ENCODE results near the gene HHATL. TPM values are rescaled to one million over a fixed set of nuclear protein-coding genes. Genes with fewer than 3 reads are reported as not detected.
"Not testable (repeated sequence)": the region's sequence is repeated elsewhere in the genome, so short reads cannot be mapped to it uniquely, and the experiment has no call there.

HHATL gene
- total RNA-seq, 1 donor from 2014 or later, result not detected

DNA sequence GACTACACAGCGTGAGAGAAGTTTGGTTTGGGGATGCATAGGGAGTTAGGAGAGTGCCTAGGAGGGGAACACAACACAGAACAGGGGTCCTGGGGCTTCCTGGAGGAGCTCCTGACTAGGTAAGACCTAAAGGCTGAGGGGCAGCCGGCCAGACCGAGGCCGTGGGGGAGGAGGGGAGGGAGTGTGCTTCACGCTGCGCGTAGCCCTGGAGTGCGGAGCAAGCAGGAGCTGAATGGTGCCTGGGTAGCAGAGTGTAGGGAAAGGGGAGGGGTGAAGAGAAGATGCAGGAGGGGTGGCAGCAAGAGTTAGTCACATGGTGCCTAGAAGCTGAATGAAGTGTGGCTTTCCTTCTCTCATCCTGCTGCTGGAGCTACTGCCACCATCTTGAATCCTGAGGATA is 32.4 kb upstream of the HHATL start:
- intact Hi-C loops (cut with micrococcal nuclease), result no loop called here

DNA sequence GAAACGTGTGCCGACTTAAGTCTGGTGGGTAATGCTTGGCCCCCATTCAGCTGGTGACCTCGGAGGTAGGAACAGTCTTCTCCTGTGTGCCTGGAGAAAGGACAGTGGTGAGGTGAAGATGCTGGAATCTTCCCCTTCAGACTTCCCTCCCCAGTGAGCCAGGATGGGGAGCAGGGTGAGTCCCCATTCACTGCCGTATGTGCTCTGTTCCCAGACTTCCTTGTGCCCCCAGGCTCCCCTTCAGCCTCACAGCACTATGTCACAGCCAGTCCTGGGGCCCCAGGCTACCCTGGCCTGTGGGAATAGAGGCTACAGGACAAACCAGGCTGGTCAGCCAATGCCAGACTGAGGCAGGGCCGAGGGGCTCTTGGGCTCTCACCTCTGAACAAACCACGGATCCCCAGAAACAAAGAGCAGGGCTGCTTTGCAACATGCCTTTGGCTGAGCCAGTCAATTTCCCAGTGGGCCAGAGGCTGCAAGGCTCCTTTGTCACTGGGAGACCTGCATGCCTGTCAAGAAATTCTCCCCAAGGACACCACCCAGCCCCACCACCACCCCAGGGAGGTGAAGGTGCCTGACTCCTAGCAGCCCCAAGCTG is 31.8 kb upstream of the HHATL start:
- intact Hi-C loops (cut with micrococcal nuclease), result no loop called here

DNA sequence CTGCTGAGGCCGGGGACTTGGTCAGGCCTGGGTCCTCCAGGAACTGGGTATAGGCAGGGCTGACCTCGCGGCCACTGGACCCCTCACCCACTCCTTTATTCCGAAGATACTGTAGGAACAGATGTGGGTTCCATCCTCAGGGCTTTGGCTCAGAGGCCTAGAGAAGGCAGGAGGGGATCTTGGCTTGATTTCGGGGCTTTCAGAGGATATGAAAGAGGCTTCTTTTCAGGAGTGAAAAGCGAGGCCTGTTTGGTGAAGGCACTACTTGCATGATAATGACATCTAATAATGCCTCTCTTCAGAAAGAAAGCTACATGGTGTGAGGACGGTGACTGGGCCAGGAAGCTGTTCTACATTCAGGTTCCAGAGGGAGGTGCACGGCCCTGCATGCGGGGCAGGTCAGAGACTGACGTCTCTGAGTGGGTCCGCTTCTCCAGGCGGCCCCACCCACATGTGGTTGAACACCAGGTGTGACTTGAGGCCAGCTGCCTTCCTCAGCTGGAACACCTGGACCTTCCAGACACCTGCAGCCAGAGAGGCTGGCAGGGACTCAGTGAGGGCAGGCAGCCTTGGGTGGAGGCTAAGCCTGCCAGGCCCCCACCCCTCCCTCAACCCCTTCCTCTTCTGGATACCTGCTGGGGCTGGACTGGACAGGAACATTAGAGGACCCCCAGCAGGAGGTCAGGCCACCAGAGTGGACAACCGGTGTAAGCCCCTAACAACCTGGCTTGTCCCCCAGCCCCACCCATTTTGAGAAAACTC is 31.1 kb upstream of the HHATL start:
- intact Hi-C loops (cut with micrococcal nuclease), result no loop called here

DNA sequence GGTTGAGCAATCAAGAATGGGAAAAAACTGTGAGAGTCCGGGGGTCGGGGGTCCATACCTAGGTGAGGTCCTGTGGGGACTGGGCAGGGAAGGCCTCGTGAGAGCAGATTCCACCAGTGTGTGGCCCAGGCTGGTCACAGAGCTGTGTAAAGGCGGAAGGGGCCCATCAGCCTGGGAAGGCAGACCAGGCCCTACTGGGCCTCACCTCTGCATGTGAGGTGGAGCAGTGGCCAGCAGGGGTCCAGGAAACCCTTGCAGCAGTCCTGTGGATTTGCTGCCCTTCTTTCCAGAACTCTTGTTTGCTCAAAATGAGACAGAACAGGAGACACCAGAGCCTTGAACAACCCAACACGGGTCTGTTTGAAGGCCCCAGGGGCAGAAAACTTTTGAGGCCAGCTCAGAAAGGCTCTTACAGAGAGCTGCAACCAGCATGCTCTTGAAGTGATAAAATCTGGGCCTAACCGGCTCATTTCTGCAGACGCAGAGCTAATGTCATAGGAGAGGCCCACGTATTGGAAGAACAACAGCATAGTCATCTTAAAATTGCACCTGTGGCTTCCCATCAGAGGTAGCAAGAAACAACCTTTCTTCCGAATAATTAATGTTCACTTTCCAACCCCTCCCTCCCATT is 30.3 kb upstream of the HHATL start:
- intact Hi-C loops (cut with micrococcal nuclease), result no loop called here

DNA sequence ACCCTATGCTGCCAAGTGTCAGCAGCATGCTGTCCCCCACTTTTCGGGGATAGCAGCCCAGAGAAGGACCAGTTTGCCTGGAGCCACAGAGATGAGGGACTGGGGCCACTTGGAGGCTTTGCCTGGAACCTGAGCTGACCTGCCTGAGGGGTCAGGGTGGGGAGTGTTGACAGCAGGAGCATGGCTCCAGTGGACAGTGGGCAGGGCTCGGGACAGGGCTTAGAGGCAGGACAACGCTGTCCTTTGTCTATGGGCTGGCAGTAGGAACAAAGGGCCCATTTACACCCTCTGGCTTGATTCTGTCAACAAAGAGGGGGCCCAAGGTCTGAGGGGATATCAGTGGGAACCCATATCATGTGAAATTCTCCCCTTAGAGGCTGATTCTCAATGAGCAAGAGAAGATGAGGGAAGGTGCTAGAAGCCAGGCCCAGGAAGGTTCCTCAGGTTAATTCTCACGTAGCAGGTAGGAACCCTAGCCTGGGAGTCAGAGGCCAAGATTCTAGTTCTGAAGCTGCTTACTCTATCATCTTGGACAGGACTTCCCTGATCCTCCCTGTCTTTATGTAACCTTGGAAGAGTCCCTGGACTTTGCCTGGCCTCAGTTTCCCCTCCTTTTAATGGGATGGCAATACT is 29.7 kb upstream of the HHATL start:
- intact Hi-C loops (cut with micrococcal nuclease), result no loop called here

DNA sequence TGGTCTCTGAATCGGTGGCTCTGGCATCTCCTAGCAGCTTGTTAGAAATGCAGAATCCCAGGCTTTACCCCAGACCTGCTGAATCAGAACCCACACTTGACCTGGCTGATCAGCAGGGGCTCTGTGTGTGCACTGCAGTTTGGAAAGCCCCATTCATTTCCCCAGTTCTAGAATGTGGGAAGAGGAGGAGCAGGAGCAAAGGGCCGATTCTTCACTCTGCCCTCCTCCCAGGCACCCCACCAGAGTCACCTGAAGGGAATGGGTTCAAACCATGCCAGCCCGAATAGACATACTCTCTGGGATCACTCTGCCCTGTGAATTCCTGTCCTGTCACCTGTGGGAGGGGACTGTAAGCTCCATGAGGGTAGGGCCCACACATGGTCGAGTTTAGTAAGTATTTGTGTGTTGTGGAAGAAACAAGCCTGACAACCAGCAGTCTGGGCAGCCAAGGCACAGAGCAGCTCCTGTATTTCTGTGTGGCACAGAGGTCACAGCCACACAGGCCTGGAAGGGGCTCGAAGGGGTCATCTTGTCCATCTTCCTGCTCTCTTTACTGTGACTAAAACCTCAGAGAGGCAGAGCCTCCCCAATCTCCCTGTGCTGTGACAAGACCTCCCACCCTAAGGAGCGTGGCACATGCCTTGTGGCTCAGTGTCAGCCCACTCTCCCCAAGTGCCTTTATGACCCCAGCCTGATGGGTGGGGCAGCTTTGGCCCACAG is 29.0 kb upstream of the HHATL start:
- intact Hi-C loops (cut with micrococcal nuclease), result no loop called here

DNA sequence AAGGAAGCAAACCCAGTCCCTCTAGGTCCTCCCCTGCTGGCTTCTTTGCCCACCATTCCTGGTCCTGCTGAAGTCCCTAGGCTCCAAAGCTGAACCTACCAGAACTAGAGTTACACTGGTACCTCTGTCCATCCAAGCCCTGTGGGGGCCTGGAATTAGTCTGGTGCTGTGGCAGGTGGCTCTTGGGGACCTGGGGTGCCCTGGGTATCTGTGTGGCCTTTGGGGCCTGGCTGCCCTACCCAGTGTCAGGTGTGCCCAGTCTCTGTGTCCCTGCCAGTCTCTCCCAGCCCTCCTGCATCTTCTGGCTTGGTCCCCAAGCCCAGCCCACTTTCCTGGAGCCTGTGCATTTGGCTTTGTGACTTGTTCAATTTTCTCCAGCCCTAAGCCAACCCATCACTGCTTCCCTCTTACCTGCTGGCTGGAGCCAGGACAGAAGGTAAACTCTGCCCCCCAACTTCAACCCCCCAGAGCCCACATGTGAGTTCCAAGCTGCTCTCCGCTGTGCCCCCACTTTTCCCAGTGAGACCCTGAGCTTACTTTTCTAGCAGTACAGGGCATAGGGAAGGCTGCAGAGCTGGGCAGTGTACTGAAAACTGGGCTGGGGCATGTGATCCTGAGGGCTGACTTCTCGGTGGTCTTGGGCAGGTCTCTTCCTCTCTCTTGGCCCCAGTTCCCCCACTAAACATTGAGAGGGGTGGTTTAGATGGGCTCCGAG is 28.3 kb upstream of the HHATL start:
- intact Hi-C loops (cut with micrococcal nuclease), result no loop called here

DNA sequence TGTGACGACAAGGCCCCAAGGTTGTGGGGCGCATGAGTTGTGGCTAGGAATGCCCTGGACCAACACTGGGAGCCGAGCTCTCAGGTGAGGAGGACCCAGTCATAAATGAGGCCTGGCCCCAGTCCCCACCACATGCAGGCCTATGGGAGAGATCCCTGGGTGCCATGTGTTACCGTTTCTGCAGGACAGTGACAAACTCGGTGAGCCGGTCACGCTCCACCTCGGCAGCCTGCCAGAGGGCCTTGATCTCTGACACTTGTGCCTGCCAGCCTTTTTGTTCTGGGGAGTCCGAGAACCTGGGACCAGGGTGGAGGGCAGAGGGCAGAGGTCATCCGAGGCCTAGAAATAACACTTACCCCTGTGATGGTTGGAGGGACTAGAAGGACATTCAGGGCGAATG is 27.7 kb upstream of the HHATL start:
- intact Hi-C loops (cut with micrococcal nuclease), result no loop called here

DNA sequence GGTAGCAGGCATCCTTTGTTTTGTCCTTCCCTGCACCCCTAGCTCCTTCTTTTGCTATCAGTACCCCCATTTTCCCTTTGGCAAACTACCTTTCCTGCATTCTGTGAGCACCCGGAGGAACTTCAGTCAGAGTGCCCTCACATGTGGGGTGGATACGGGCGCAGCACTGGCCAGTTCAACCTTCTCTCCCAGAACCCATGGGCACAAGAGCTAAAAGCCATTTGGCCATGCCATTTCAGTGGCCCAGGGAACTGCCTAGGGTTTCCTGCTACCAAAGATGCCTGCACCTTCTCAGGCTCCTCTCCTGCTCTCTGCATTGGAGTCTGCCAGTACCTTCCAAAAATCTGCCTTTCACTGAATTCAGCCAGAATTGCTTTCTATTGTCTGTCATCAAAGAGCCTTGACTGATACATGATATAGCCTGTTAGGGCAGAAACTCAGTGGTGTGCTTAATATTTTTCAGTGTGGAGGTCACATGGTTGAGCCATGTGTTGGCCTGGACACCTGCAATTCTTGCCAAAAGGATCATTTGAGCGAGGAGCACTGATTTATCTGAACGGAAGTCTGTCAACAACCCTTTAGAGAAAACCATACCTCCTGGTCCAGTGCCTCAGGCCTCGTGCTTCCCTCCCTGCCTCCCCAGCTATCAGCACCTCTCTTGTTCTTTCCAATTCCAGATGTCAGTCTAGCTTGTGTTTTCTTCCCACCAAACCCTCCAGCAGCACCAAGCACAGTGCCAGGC is 27.0 kb upstream of the HHATL start:
- intact Hi-C loops (cut with micrococcal nuclease), result no loop called here

DNA sequence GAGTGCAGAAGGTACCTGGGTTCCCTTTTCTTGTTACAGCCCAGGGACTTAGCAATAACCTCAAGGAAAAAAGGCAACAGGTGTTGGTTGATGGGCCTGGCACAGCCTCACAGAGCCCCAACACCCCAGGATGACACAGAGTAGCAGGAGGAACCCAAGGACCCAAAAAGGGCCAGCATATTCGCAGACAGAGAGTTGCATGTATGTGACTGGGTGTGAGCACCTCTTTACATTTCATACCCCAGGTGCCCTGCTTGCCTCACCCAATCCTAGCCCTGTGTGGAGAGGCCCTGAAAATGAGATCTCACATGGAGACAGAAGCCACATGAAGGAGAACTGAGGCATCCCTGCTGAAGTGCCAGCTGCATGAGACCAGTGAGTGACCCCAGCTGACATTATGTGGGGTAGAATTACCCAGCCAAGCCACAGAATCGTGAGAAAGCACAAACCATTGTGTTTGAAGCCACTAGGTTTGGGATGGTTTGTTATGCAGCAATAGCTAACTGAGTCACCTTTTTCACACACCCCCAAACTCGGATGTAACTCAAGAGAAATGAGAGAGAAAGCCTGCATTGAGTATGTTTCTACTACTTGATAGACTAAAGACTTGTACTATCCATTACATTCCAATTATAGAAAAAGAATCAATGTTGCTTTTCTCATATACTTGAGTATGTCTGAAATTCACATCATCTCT is 26.2 kb upstream of the HHATL start:
- intact Hi-C loops (cut with micrococcal nuclease), result no loop called here

DNA sequence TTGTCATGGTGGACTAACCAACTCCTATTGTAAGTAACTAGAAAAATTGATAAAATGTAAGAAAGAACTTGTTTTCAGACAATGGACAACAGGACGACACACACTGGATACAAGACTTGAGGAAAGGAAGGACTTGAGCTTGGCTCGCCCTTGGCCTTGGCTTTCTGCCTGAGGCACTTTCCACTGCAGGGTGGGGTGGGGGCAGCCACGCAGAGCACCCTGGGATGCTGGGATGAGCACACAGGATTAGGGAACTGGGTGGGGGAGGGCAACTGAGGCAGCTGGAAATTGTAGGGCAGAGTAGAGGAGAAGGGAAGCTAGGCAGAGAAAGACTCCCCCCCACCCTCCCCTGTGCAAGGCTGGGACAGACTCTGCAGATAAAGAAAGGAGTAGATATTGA is 25.5 kb upstream of the HHATL start:
- intact Hi-C loops (cut with micrococcal nuclease), result no loop called here

DNA sequence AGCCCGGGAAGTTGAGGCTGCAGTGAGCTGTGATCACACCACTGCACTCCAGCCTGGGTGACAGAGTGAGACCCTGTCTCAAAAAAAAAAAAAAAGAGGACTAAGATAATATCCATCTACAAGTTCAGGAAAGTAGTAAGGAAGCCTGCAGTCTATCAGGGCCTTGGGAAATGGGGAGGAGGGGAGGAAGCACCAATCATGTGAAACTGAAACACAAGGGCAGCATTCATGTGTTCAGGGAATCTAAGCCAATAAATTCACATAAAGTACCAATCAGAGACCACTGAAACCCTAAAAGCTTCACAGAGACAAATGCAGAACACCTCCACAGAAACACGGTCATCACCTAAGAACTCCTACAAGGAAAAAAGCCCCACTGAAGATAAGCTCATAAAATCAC is 22.9 kb upstream of the HHATL start:
- intact Hi-C loops (cut with micrococcal nuclease), result no loop called here

DNA sequence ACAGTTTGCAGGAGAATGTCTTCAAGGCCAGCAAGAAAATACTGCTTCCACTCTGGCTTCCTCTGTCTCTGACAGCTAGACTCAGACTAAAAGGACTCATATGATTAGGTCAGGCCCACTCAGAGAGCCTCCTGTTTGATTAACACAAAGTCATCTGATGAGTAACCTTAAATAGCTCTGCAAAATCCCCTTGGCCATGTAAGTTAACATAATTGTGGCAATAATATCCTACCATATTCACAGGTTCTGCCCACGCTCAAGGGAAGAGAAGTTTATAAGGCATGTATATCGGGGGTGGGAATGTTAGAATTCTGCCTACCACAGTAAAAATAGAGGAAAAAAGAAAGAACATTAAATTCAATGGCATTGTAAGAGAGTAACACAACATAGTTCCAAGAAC is 20.6 kb upstream of the HHATL start:
- intact Hi-C loops (cut with micrococcal nuclease), result no loop called here

DNA sequence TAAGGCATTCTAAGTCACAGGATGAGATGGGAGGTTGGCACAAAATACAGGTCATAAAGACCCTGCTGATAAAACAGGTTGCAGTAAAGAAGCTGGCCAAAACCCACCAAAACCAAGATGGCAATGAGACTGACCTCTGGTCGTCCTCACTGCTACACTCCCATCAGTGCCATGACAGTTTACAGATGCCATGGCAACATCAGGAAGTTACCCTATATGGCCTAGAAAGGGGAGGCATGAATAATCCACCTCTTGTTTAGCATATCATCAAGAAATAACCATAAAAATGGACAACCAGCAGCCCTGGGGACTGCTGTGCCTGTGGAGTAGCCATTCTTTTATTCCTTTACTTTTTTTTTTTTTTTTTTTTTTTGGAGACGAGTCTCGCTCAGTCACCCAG is 19.8 kb upstream of the HHATL start:
- intact Hi-C loops (cut with micrococcal nuclease), result not testable (repeated sequence)

DNA sequence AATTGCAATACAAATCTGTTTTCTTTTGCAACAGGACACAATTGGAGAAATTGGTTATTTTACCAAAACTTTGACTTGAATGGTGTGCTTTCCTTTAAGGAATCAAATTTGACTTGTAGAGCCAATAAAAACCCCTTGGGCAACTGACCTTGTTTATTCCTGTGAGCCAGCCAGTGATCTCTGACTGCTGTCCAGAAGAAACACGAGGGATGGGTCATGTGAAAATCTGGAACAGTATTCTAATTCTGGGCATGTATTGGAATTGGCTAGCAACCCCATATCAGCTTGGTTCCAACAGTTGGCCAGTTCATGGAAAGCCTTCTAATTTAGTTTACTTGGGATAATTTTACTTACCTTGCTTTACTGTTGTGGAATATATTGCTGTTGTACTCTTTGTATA is 19.1 kb upstream of the HHATL start:
- intact Hi-C loops (cut with micrococcal nuclease), result no loop called here

DNA sequence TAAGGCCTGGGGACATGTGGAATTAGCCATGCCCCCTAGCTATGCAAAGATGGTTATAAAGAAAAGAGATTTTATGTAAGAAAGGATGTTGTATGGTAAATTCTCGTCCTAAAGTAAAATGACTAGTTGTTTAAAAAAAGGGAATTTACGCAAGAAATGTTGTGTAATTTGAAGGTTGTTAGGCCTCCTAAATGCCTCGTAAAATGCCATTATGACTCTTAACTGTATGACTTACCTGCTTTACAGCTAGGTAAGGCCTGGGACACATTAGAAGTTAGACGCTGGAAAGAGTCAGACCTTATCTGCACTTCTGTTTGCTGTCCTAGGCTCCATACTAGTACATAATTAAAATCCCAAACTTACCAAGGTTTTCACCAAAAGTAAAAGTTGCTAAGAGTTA is 17.5 kb upstream of the HHATL start:
- intact Hi-C loops (cut with micrococcal nuclease), result no loop called here

DNA sequence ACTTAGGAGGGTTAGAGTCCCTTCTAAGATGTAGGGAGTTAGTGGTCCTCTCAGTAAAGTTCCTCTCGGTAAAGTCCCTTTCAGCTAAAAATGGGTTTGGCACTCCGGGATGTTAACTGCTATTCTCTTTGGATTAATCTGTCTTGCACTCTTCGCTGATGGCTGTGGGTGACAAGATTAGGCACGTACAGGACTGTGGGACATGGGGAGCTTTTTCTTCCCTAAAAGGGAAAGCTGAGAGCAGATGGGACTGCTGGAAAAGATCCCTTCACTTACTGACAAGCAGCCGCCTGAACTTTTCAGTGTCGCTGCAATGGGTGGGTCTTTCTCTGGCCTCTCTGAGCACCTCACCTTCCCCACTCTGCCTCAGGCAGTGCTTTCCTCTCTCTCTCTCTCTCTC is 16.4 kb upstream of the HHATL start:
- intact Hi-C loops (cut with micrococcal nuclease), result no loop called here

DNA sequence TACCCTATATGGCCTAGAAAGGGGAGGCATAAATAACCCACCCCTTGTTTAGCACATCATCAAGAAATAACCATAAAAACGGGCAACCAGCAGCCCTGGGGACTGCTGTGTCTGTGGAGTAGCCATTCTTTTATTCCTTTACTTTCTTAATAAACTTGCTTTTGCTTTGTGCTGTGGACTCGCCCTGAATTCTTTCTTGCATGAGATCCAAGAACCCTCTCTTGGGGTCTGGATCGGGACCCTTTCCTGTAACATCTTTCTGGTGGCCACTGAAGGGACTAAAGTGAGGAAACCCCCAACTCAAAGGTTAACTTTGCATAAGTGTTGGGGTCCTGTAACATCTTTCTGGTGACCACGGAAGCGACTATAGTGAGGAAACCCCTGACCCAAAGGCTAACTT is 15.7 kb upstream of the HHATL start:
- intact Hi-C loops (cut with micrococcal nuclease), result no loop called here

DNA sequence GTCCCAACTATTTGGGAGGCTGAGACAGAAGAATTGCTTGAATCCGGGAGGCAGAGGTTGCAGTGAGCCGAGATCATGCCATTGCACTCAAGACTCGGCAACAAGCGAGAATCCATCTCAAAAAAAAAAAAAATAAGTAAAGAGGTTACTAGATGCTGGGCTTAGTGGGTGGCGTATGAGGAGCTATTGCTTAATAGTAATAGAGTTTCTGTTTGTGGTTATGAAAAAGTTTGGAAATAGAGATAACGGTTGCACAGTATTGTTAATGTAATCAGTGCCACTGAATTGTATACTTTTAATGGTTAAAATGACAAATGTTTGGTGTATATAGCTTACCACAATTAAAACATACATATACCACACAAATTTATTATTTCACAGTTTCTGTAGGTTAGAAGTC is 14.7 kb upstream of the HHATL start:
- intact Hi-C loops (cut with micrococcal nuclease), result no loop called here

Data from T-helper 2 cell treated with Interferon-gamma antibody and Interleukin-4, amounts not matched to agents 100 ng/mL and 5 ng/mL, for 36 hours (primary cell).